HL-60 (cell line): ENCODE results near the gene PXDN.

Experiments used
- DNase-seq, 2 experiments: peaks; one replicate each; pipeline ENCODE4 v3.0.0-alpha.2; 2010 to 2020; ENCODE audit warnings: low read depth in 1 of 2, low spot score in 1 of 2
- H3K27ac ChIP-seq: fragments of 250-450 bp; sonication (Bioruptor Pico); replicated peaks from 2 replicates; pipeline ENCODE4 v1.5.1; 2020; ENCODE audit warnings: mild to moderate bottlenecking, moderate library complexity
- H3K27me3 ChIP-seq: fragments of 250-450 bp; sonication (Bioruptor Pico); 2 replicates; pipeline ENCODE4 v1.5.1; 2021; ENCODE audit warnings: mild to moderate bottlenecking, moderate library complexity; ENCODE audit not compliant: insufficient read depth, poor library complexity, severe bottlenecking
- H3K4me3 ChIP-seq: replicated peaks from 2 replicates; pipeline ENCODE4 v1.5.1; 2011; ENCODE audit warnings: mild to moderate bottlenecking, control low read depth, low read length; ENCODE audit not compliant: insufficient read depth
- GABPA ChIP-seq: IDR thresholded peaks from 2 replicates; pipeline ENCODE4 v1.6.1; 2012; ENCODE audit warnings: low read depth
- POLR2AphosphoS5 ChIP-seq: IDR thresholded peaks from 2 replicates; pipeline ENCODE4 v1.6.1; 2012; ENCODE audit warnings: low read depth
- SPI1 ChIP-seq: IDR thresholded peaks from 2 replicates; pipeline ENCODE4 v1.6.1; 2012; ENCODE audit warnings: low read depth, mild to moderate bottlenecking, borderline replicate concordance
- TF ChIP-seq, protein P1 (sequence below): IDR thresholded peaks from 2 replicates; pipeline ENCODE4 v1.6.1; 2012; ENCODE audit warnings: low read depth; ENCODE audit not compliant: insufficient replicate concordance
- TF ChIP-seq, protein P2 (sequence below): IDR thresholded peaks from one replicate; pipeline ENCODE4 v1.5.1; 2011; ENCODE audit warnings: low read length, control low read depth, inconsistent platforms; ENCODE audit not compliant: insufficient read depth

Gene PXDN

DNA sequence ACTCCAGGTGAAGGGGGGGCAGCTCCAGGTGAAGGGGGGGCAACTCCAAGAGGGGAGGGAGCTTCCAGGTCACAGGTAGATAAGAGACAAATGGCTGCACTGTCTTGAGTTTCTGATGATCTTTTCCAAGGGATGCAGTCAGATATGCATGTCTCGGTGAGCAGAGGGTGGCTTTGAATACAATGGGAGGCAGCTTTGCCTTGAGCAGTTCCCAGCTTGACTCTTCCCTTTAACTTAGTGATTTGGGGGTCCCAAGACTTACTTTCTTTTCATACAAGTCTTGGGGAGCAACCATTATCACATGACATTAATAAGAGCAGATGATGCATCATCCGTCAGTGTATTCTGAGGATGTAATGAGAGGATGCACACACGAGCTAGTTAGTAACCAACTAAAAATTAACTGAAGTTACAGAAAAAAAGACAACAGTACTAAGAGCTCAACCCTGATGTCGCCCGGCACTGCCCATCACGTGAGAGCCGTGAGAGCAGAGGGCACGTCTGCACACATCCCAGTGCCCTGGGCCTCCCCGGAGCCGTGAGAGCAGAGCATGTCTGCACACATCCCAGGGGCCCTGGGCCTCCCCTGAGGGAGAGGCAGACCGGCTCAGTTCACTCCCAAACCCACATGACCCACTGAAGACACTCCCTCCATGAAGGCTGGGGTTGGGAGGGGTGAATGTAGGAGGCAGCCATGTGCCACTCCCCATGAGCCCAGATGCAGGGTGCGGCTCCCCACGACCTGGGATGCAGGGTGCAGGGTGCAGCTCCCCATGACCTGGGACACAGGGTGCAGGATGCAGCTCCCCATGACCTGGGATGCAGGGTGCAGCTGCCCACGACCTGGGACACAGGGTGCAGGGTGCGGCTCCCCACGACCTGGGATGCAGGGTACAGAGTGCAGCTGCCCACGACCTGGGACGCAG is 39.4 kb downstream of the PXDN start:
- TF ChIP-seq SPI1: no peak
- no peak for TF ChIP-seq GABPA
- no peak for TF ChIP-seq POLR2AphosphoS5
- TF ChIP-seq, protein P1, sequence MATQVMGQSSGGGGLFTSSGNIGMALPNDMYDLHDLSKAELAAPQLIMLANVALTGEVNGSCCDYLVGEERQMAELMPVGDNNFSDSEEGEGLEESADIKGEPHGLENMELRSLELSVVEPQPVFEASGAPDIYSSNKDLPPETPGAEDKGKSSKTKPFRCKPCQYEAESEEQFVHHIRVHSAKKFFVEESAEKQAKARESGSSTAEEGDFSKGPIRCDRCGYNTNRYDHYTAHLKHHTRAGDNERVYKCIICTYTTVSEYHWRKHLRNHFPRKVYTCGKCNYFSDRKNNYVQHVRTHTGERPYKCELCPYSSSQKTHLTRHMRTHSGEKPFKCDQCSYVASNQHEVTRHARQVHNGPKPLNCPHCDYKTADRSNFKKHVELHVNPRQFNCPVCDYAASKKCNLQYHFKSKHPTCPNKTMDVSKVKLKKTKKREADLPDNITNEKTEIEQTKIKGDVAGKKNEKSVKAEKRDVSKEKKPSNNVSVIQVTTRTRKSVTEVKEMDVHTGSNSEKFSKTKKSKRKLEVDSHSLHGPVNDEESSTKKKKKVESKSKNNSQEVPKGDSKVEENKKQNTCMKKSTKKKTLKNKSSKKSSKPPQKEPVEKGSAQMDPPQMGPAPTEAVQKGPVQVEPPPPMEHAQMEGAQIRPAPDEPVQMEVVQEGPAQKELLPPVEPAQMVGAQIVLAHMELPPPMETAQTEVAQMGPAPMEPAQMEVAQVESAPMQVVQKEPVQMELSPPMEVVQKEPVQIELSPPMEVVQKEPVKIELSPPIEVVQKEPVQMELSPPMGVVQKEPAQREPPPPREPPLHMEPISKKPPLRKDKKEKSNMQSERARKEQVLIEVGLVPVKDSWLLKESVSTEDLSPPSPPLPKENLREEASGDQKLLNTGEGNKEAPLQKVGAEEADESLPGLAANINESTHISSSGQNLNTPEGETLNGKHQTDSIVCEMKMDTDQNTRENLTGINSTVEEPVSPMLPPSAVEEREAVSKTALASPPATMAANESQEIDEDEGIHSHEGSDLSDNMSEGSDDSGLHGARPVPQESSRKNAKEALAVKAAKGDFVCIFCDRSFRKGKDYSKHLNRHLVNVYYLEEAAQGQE: no peak
- TF ChIP-seq, protein P2, sequence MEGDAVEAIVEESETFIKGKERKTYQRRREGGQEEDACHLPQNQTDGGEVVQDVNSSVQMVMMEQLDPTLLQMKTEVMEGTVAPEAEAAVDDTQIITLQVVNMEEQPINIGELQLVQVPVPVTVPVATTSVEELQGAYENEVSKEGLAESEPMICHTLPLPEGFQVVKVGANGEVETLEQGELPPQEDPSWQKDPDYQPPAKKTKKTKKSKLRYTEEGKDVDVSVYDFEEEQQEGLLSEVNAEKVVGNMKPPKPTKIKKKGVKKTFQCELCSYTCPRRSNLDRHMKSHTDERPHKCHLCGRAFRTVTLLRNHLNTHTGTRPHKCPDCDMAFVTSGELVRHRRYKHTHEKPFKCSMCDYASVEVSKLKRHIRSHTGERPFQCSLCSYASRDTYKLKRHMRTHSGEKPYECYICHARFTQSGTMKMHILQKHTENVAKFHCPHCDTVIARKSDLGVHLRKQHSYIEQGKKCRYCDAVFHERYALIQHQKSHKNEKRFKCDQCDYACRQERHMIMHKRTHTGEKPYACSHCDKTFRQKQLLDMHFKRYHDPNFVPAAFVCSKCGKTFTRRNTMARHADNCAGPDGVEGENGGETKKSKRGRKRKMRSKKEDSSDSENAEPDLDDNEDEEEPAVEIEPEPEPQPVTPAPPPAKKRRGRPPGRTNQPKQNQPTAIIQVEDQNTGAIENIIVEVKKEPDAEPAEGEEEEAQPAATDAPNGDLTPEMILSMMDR: no peak
- Histone ChIP-seq H3K4me3 (no peak overlapping the region), H3K27me3 (no peaks in the 10 kb centered on the region), H3K27ac (no peak overlapping the region)
- no peak for DNase-seq

DNA sequence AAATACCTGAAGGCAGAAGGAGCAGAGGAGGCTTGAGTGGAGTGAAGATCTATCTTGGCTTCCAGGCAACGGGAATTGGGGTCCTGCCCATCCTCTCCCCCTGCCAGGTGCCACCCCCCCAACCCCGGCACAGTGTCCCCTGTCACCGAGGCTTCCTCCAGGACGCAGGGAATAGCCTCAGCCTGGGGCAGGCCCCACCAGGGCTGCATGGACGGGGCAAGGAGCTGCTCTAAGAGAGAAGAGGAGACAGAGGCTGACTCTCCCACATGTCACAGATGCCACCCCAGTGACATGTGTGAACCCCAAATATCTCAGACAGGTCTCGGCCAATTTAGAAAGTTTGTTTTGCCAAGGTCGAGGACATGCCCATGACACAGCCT is 42.1 kb downstream of the PXDN start:
- no peak for DNase-seq
- H3K27me3 ChIP-seq: no peaks in the 10 kb centered on the region
- H3K27ac ChIP-seq: no peak overlapping the region
- TF ChIP-seq, protein P1: no peak
- H3K4me3 ChIP-seq: no peak overlapping the region

DNA sequence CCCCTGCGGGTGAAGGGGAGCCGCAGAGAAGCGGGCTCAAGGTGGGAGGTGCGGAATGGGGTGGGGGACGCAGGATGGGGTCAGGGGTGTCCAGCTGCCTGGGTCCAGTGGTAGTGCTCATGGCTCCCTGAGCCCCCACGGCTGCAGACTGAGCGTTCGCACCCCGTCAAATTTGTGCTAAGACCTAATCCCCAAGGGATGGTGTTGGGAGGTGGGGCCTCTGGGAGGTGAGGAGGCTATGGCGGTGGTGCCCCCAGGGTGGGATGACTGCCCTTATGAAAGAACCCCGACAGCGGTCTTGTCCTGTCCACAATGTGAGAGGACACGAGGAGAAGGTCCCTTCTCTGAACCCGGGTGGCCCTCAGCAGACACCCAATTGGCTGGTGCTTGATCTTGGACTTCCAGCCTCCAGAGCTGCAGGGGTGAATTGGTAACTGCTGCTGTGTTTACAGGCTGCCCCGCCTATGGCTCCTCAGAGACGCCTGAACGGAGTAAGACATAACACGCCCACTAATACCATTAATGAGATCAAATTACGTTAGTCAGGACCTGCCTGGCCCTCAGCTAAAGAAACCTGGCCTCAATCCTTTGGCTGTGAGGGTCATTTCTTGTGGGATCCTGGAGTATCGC is 42.6 kb downstream of the PXDN start:
- Histone ChIP-seq H3K27ac (no peak overlapping the region), H3K4me3 (no peak overlapping the region), H3K27me3 (no peaks in the 10 kb centered on the region)
- TF ChIP-seq GABPA: no peak
- TF ChIP-seq, protein P2: no peak
- TF ChIP-seq SPI1: no peak
- no peak for TF ChIP-seq POLR2AphosphoS5
- TF ChIP-seq, protein P1: no peak
- DNase-seq: no peak
